GM12865 (cell line): ENCODE results near the gene SLC24A3.

ENCODE experiments used
- DNase-seq: peaks from one replicate; pipeline ENCODE4 v3.0.0; 2010; ENCODE audit warnings: low read depth
- H3K4me3 ChIP-seq: 2 replicates; pipeline ENCODE4 v1.5.1; 2011; ENCODE audit warnings: mild to moderate bottlenecking, low read depth, low read length, control low read depth
- CTCF ChIP-seq: IDR thresholded peaks from 2 replicates; pipeline ENCODE4 v1.5.1; 2011; ENCODE audit warnings: low read length, control low read depth, low read depth, inconsistent platforms; ENCODE audit not compliant: insufficient read depth; ENCODE audit errors: missing control alignments

The SLC24A3 gene

DNA sequence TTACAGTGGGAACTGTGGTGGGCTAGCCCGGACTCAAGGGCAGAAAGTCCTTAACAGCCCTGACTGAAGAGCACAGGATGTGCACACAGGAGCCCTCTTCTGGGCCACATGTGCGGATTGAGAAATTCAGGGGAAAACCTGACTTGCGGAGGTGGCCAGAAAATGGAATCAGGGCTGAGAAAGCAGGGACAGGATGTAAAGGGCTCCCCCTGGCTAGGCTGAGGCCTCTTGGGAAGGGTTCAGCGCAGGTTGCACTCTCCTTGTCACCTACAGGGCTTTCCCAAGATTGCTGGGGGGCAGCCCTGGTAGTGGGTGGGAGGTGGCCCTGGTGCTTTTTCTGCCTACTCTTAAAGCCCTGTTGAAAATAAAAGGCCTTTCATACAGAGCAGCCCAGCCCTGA lies 251.2 kb downstream of the SLC24A3 start:
- no peak overlapping the region for H3K4me3 ChIP-seq
- DNase-seq: no peak
- no peak for TF ChIP-seq CTCF

- DNase-seq: no peak
- no peak overlapping the region for H3K4me3 ChIP-seq
- no peak for TF ChIP-seq CTCF
These were observed 253.1 kb downstream of the SLC24A3 start for GRCh38 chr20:19465536-19465935.

DNA sequence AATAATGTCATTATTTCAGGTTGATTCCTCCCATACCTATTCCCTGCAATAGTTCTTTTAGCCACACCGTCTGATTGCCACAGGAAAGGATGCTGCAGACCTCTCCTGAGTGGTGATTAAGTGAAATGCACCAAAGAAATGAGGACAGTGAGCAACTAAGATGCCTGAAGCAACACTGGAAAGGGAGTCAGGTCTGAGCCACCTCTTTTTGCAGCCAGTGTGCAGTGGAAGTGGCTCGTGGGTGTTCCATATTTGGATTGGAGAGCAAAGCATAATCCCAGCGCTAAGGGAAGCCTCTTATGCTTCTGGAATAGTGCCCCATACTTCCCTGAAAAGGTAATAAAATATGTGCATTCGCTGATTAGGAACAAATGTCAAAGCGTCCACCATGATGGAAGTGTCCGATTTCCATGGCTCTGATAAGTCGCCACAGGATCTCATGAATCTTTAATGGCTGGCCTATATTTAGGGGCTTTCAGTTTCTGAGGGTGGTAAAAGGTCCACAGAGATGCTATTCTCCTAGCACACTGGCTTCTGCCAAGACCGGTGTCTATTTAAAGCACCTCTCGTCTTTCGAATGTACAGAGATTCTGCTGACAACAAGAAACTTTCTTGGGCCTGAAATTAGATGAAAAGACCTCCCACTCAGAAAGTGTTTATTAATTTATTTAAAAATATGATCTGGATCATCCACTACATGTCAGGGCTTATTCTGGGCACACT lies 253.9 kb downstream of the SLC24A3 start:
- DNase-seq: no peak

DNA sequence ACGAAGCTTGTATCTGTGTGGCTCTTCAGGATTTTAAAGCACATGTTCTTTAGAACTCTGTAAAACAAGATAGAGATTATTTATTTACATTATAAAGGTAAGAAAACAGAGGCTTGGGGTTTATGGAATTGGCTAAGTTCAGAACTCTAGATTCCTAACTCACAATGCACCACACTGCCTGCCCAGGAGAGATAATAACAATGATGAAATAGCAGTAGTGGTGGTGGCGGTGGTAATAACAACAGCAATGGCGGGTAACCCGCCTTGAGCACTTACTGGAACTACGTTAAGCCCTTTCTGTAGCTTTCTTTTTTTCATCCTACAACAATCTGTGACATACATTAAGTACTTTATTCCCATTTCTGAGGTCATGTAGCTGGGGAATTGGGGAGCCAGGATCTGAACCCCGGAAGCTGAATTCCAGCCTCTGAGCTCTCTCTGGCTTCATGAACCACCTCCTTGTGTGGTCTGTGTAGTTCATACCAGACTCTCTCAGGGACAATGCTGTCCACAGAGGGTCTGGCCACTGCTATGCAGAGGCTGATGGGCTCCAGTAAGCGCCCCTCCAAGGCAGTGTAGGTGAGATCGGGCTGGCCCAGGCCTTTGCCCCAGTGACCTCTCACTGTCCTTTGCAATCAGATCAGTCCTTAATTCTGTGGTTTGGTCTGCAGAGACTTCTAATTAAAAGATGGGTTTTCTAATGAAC lies 260.9 kb downstream of the SLC24A3 start:
- no peak overlapping the region for H3K4me3 ChIP-seq
- no peak for TF ChIP-seq CTCF
- no peak for DNase-seq

More for the DNA sequence above, 253.9 kb downstream of the SLC24A3 start:
- no peak for TF ChIP-seq CTCF
- H3K4me3 ChIP-seq: no peak overlapping the region

DNA sequence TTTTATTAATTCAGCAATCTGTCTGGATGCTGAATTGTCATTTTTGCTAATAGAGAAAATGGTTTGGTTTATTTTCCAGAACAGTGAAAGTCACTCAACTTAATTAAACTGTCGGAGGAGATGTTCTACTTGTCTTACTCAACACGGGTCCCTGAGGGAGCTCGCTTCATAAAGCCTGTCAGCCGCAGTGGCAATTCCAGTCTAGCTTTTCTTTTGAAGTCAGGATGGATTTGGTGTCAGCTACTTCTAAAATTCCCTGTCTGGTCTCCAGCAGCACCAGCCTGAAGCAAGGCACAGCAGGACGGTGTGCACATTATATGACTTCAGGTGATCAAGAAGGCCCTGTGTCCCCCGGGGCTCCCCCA lies 261.5 kb downstream of the SLC24A3 start:
- no peak for DNase-seq

DNA sequence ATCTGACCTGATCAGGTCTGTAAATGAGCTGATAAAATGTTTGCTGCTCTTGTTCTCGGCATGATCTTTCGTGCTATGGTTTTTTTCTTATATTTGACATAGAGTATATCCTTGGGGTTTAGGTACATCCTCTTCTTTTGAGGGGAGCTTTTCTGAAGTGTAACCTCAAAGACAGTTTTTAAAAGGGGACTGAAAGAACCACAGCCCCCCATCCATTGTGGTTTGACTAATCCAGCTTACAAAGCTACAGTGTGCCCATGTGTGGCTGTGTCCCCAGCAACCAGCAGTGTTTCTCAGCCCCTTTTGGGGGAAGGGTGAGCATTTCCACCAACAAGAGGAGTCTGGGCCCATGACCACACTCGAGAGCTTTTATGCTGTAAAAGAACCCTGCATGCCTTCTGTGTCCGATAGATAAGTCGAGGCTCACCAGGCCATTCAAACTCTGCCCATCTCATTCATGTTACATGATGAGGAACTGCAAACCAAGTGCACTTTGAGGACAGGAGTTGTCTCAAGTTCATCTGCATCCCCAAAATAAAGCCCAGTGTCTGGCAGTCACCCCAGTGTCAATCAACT lies 266.0 kb downstream of the SLC24A3 start:
- H3K4me3 ChIP-seq: no peak overlapping the region
- DNase-seq: no peak
- TF ChIP-seq CTCF: no peak

More for the DNA sequence above, 261.5 kb downstream of the SLC24A3 start:
- no peak for TF ChIP-seq CTCF
- H3K4me3 ChIP-seq: no peak overlapping the region
